SK-N-SH treated with all-trans-retinoic acid at 6 μM for 48 hours (cell line): ENCODE data around the gene TES.

Experiments
- ATAC-seq: fragments of 200-7000 bp; cut with Tn5 transposase; 3 replicates; pipeline ENCODE4 v1.9.1; 2020; ENCODE audit warnings: mild to moderate bottlenecking, moderate library complexity
- ARNTL ChIP-seq: fragments of 450-650 bp; formaldehyde crosslinking; IDR thresholded peaks from 2 replicates; pipeline ENCODE4 v1.5.0; 2020; ENCODE audit warnings: low read depth, mild to moderate bottlenecking, moderate library complexity, borderline replicate concordance
- BACH2 ChIP-seq: fragments of 250-450 bp; sonication (Bioruptor Pico); IDR thresholded peaks from 2 replicates; pipeline ENCODE4 v1.9.0; 2021; ENCODE audit warnings: mild to moderate bottlenecking, borderline replicate concordance
- CSDC2 ChIP-seq: fragments of 250-450 bp; sonication (Bioruptor Pico); IDR thresholded peaks from 2 replicates; pipeline ENCODE4 v1.5.0; 2020; ENCODE audit warnings: mild to moderate bottlenecking, moderate library complexity
- ESRRG ChIP-seq: fragments of 250-450 bp; sonication (Bioruptor Pico); IDR thresholded peaks from 2 replicates; pipeline ENCODE4 v1.6.1; 2021; ENCODE audit warnings: mild to moderate bottlenecking
- GLIS3 ChIP-seq: fragments of 250-450 bp; sonication (Bioruptor Pico); IDR thresholded peaks from 2 replicates; pipeline ENCODE4 v1.5.0; 2020; ENCODE audit warnings: mild to moderate bottlenecking, moderate library complexity
- ISL1 ChIP-seq: fragments of 250-450 bp; sonication (Bioruptor Pico); IDR thresholded peaks from 2 replicates; pipeline ENCODE4 v2.1.2; 2022; ENCODE audit warnings: mild to moderate bottlenecking, moderate library complexity
- PATZ1 ChIP-seq: fragments of 250-450 bp; sonication (Bioruptor Pico); IDR thresholded peaks from 2 replicates; pipeline ENCODE4 v1.8.0; 2020; ENCODE audit warnings: mild to moderate bottlenecking, moderate library complexity, borderline replicate concordance
- PPARA ChIP-seq: fragments of 250-450 bp; sonication (Bioruptor Pico); IDR thresholded peaks from 2 replicates; pipeline ENCODE4 v1.5.0; 2020; ENCODE audit warnings: mild to moderate bottlenecking, borderline replicate concordance
- RARB ChIP-seq: fragments of 250-450 bp; sonication (Bioruptor Pico); IDR thresholded peaks from 2 replicates; pipeline ENCODE4 v1.8.0; 2021; ENCODE audit warnings: mild to moderate bottlenecking, moderate library complexity
- SNAI2 ChIP-seq: fragments of 250-450 bp; sonication (Bioruptor Pico); IDR thresholded peaks from 2 replicates; pipeline ENCODE4 v1.5.0; 2020; ENCODE audit warnings: mild to moderate bottlenecking, moderate library complexity
- TCF4 ChIP-seq: fragments of 250-450 bp; sonication (Bioruptor Pico); IDR thresholded peaks from 2 replicates; pipeline ENCODE4 v1.8.0; 2021; ENCODE audit warnings: mild to moderate bottlenecking, moderate library complexity, borderline replicate concordance
- TOX ChIP-seq: fragments of 250-450 bp; sonication (Bioruptor Pico); IDR thresholded peaks from 2 replicates; pipeline ENCODE4 v1.8.0; 2021; ENCODE audit warnings: mild to moderate bottlenecking, moderate library complexity, borderline replicate concordance
- TSHZ2 ChIP-seq: fragments of 250-450 bp; sonication (Bioruptor Pico); IDR thresholded peaks from 2 replicates; pipeline ENCODE4 v1.5.0; 2020; ENCODE audit warnings: mild to moderate bottlenecking, moderate library complexity
- ZC3H10 ChIP-seq: fragments of 250-450 bp; sonication (Bioruptor Pico); IDR thresholded peaks from 2 replicates; pipeline ENCODE4 v1.5.1; 2021; ENCODE audit warnings: mild to moderate bottlenecking, moderate library complexity
- ZFP3 ChIP-seq: fragments of 250-450 bp; sonication (Bioruptor Pico); IDR thresholded peaks from 2 replicates; pipeline ENCODE4 v1.5.0; 2020; ENCODE audit warnings: mild to moderate bottlenecking, moderate library complexity
- ZFP30 ChIP-seq: fragments of 450-650 bp; formaldehyde crosslinking; IDR thresholded peaks from 2 replicates; pipeline ENCODE4 v1.5.0; 2022; ENCODE audit warnings: mild to moderate bottlenecking, moderate library complexity
- ZNF565 ChIP-seq: fragments of 450-650 bp; formaldehyde crosslinking; conservative IDR thresholded peaks from 2 replicates; pipeline ENCODE4 v1.5.0; 2020; ENCODE audit warnings: low read depth, mild to moderate bottlenecking, moderate library complexity
- ZNF70 ChIP-seq: fragments of 450-650 bp; formaldehyde crosslinking; IDR thresholded peaks from 2 replicates; pipeline ENCODE4 v1.5.0; 2020; ENCODE audit warnings: mild to moderate bottlenecking, moderate library complexity
- ZNF8 ChIP-seq: fragments of 450-650 bp; formaldehyde crosslinking; IDR thresholded peaks from 2 replicates; pipeline ENCODE4 v1.5.0; 2020; ENCODE audit warnings: mild to moderate bottlenecking, moderate library complexity
- TF ChIP-seq, protein P1 (sequence below): fragments of 250-450 bp; sonication (Bioruptor Pico); IDR thresholded peaks from 2 replicates; pipeline ENCODE4 v1.5.1; 2020; ENCODE audit warnings: low read depth, mild to moderate bottlenecking, moderate library complexity
- TF ChIP-seq, protein P2 (sequence below): fragments of 250-450 bp; sonication (Bioruptor Pico); IDR thresholded peaks from 2 replicates; pipeline ENCODE4 v1.5.1; 2021; ENCODE audit warnings: mild to moderate bottlenecking, moderate library complexity
- TF ChIP-seq, protein P3 (sequence below): fragments of 250-450 bp; sonication (Bioruptor Pico); IDR thresholded peaks from 2 replicates; pipeline ENCODE4 v1.8.0; 2021; ENCODE audit warnings: low read depth, mild to moderate bottlenecking, moderate library complexity, borderline replicate concordance

TES gene

GRCh38 chr7:116211913-116212596 lies 1.7 kb downstream of the TES start (continued):
- no peak for TF ChIP-seq TSHZ2 (CRISPR knock-in tag)
- TF ChIP-seq ZNF8, result no peak
- no peak for TF ChIP-seq ZNF565 (CRISPR knock-in tag)

GRCh38 chr7:116212869-116213268 lies 2.5 kb downstream of the TES start:
- ATAC-seq, result no peak
- no peak for TF ChIP-seq CSDC2
- TF ChIP-seq TCF4, result no peak
- TF ChIP-seq RARB (CRISPR knock-in tag), result no peak
- TF ChIP-seq, protein P1, sequence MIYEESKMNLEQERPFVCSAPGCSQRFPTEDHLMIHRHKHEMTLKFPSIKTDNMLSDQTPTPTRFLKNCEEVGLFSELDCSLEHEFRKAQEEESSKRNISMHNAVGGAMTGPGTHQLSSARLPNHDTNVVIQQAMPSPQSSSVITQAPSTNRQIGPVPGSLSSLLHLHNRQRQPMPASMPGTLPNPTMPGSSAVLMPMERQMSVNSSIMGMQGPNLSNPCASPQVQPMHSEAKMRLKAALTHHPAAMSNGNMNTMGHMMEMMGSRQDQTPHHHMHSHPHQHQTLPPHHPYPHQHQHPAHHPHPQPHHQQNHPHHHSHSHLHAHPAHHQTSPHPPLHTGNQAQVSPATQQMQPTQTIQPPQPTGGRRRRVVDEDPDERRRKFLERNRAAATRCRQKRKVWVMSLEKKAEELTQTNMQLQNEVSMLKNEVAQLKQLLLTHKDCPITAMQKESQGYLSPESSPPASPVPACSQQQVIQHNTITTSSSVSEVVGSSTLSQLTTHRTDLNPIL, result no peak
- TF ChIP-seq SNAI2 (CRISPR knock-in tag), result no peak
- no peak for TF ChIP-seq ZC3H10
- TF ChIP-seq ISL1 (CRISPR knock-in tag), result no peak
- no peak for TF ChIP-seq TOX
- TF ChIP-seq GLIS3 (CRISPR knock-in tag), result no peak
- no peak for TF ChIP-seq ESRRG (CRISPR knock-in tag)

GRCh38 chr7:116213361-116214130 lies 3.2 kb downstream of the TES start:
- no peak for ATAC-seq
- TF ChIP-seq PATZ1 (CRISPR knock-in tag), result peak; percentile 42; the same call in 1 of the 2 replicates
- TF ChIP-seq, protein P2, sequence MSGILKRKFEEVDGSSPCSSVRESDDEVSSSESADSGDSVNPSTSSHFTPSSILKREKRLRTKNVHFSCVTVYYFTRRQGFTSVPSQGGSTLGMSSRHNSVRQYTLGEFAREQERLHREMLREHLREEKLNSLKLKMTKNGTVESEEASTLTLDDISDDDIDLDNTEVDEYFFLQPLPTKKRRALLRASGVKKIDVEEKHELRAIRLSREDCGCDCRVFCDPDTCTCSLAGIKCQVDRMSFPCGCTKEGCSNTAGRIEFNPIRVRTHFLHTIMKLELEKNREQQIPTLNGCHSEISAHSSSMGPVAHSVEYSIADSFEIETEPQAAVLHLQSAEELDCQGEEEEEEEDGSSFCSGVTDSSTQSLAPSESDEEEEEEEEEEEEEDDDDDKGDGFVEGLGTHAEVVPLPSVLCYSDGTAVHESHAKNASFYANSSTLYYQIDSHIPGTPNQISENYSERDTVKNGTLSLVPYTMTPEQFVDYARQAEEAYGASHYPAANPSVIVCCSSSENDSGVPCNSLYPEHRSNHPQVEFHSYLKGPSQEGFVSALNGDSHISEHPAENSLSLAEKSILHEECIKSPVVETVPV (CRISPR knock-in tag), result 0 out of 2 replicates have a peak, but pooled peaks have one; percentile 72
- no peak for TF ChIP-seq TOX
- 0 out of 2 replicates have a peak, but pooled peaks have one; percentile 22 for TF ChIP-seq GLIS3 (CRISPR knock-in tag)
- TF ChIP-seq ISL1 (CRISPR knock-in tag), result peak; percentile 82
- 0 out of 2 replicates have a peak, but pooled peaks have one; percentile 43 for TF ChIP-seq ZC3H10
- TF ChIP-seq SNAI2 (CRISPR knock-in tag), result no peak
- 0 out of 2 replicates have a peak, but pooled peaks have one; percentile 45 for TF ChIP-seq ESRRG (CRISPR knock-in tag)

GRCh38 chr7:116214921-116215320 lies 4.6 kb downstream of the TES start:
- TF ChIP-seq PPARA (CRISPR knock-in tag) (no peak), ZNF70 (peak; percentile 3; the same call in 1 of the 2 replicates)
- ATAC-seq, result no peak

GRCh38 chr7:116215551-116215950 lies 5.2 kb downstream of the TES start:
- TF ChIP-seq ZFP3 (CRISPR knock-in tag) (no peak), ZNF565 (CRISPR knock-in tag) (no peak), ZFP30 (CRISPR knock-in tag) (no peak), SNAI2 (CRISPR knock-in tag) (no peak), GLIS3 (CRISPR knock-in tag) (no peak), ESRRG (CRISPR knock-in tag) (no peak), BACH2 (CRISPR knock-in tag) (no peak), RARB (CRISPR knock-in tag) (no peak), ZC3H10 (no peak), PPARA (CRISPR knock-in tag) (no peak), ARNTL (CRISPR knock-in tag) (no peak)
- TF ChIP-seq, protein P2 (CRISPR knock-in tag), result no peak
- TF ChIP-seq, protein P3, sequence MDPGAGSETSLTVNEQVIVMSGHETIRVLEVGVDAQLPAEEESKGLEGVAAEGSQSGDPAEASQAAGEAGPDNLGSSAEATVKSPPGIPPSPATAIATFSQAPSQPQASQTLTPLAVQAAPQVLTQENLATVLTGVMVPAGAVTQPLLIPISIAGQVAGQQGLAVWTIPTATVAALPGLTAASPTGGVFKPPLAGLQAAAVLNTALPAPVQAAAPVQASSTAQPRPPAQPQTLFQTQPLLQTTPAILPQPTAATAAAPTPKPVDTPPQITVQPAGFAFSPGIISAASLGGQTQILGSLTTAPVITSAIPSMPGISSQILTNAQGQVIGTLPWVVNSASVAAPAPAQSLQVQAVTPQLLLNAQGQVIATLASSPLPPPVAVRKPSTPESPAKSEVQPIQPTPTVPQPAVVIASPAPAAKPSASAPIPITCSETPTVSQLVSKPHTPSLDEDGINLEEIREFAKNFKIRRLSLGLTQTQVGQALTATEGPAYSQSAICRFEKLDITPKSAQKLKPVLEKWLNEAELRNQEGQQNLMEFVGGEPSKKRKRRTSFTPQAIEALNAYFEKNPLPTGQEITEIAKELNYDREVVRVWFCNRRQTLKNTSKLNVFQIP (CRISPR knock-in tag), result no peak
- ATAC-seq, result no peak
